K562 (cell line): ENCODE data around the gene SUFU. TPM values are rescaled to one million over a fixed set of nuclear protein-coding genes. Genes with fewer than 3 reads are reported as not detected.

Experiments
- ATAC-seq: fragments of 200-7000 bp; cut with Tn5 transposase; 3 replicates; pipeline ENCODE4 v1.9.1; 2020; ENCODE audit warnings: moderate library complexity
- BruUV-seq: library from RNA; stranded (reverse); fragments of 400-500 nt; replicated peaks from 2 replicates; lab custom pipeline; 2021; lab: Mats Ljungman, UMichigan
- CTCF ChIA-PET: fragments of 300-600 bp; formaldehyde crosslinking; extraction: SDS; loops from one replicate; lab custom pipeline; 2021; ENCODE audit warnings: low intra/inter-chr PET ratio; lab: Yijun Ruan, JAX
- POLR2A ChIA-PET: fragments of 300-600, 350-650 bp; sonication (Branson Sonifier 250); formaldehyde crosslinking; extraction: SDS; loops from one replicate; lab custom pipeline; 2021; ENCODE audit warnings: antibody characterized with exemption, inconsistent platforms; lab: Yijun Ruan, JAX
- DNase-seq, 4 experiments: peaks; one replicate each; pipeline versions ENCODE4 v3.0.0 to v3.0.0-alpha.2; 2011 to 2018; ENCODE audit warnings: low spot score in 3 of 4, mixed read lengths in 3 of 4; ENCODE audit errors: extremely low read depth in 1 of 4
- FAIRE-seq: peaks from 2 replicates; lab custom pipeline; 2011; peaks lifted over from hg19 to GRCh38; lab: Jason Lieb, UNC
- H2AFZ ChIP-seq: 2 replicates; pipeline ENCODE4 v1.6.0; 2011; ENCODE audit warnings: low read depth, low read length, control low read depth, inconsistent platforms
- H3K27ac ChIP-seq: fragments of 200-600 bp; 3 replicates; pipeline ENCODE4 v1.8.0; 2011; ENCODE audit warnings: low read depth, mild to moderate bottlenecking, control low read depth, inconsistent platforms, low read length, moderate library complexity, mixed read lengths; ENCODE audit errors: extremely low read depth
- H3K27me3 ChIP-seq, 2 experiments: fragments of 300-600 bp in 1 of 2; 2 replicates in 1 of 2; 3 replicates in 1 of 2; pipeline versions ENCODE4 v1.6.0 to v1.8.0; 2011; ENCODE audit warnings: inconsistent platforms in 2 of 2, low read length in 2 of 2, mild to moderate bottlenecking in 1 of 2, mixed read lengths in 1 of 2, moderate library complexity in 1 of 2; ENCODE audit not compliant: control insufficient read depth in 2 of 2, insufficient read depth in 2 of 2
- H3K36me3 ChIP-seq: fragments of 300-600 bp; 3 replicates; pipeline ENCODE4 v1.8.0; 2011; ENCODE audit warnings: mild to moderate bottlenecking, low read length, inconsistent platforms; ENCODE audit not compliant: control insufficient read depth, insufficient read depth
- H3K4me1 ChIP-seq, 2 experiments: fragments of 200-600 bp in 1 of 2; replicated peaks in 1 of 2; 2 replicates in 1 of 2; 3 replicates in 1 of 2; pipeline versions ENCODE4 v1.5.1 to v1.8.0; 2011; ENCODE audit warnings: inconsistent platforms in 2 of 2, low read length in 2 of 2, mild to moderate bottlenecking in 1 of 2, mixed read lengths in 1 of 2, moderate library complexity in 1 of 2; ENCODE audit not compliant: control insufficient read depth in 2 of 2, insufficient read depth in 2 of 2
- H3K4me2 ChIP-seq: 2 replicates; pipeline ENCODE4 v1.6.1; 2011; ENCODE audit warnings: low read length, control low read depth, inconsistent platforms, mixed read lengths; ENCODE audit not compliant: insufficient read depth
- H3K4me3 ChIP-seq: fragments of 200-600 bp; sonication (generic), shearing (Covaris generic); 2 replicates; pipeline ENCODE4 v1.5.1; 2016; ENCODE audit warnings: control low read depth, inconsistent platforms
- H3K79me2 ChIP-seq: fragments of 200-600 bp; 3 replicates; pipeline ENCODE4 v1.8.0; 2011; ENCODE audit warnings: low read length, inconsistent platforms; ENCODE audit not compliant: control insufficient read depth, insufficient read depth
- H3K9ac ChIP-seq, 2 experiments: 2 replicates each; pipeline versions ENCODE4 v1.6.0 to v1.6.1; 2011; ENCODE audit warnings: low read depth in 2 of 2, low read length in 2 of 2, control low read depth in 1 of 2, inconsistent platforms in 1 of 2, mild to moderate bottlenecking in 1 of 2, mixed read lengths in 1 of 2; ENCODE audit not compliant: insufficient read depth in 1 of 2
- H3K9me1 ChIP-seq: one replicate; pipeline ENCODE4 v1.6.0; 2011; ENCODE audit warnings: inconsistent platforms, mild to moderate bottlenecking, low read length, moderate library complexity; ENCODE audit not compliant: control insufficient read depth, insufficient read depth
- H3K9me3 ChIP-seq: replicated peaks from 2 replicates; pipeline ENCODE4 v1.5.1; 2011; ENCODE audit warnings: low read depth, low read length, inconsistent platforms; ENCODE audit not compliant: control insufficient read depth, insufficient read depth
- H4K20me1 ChIP-seq: replicated peaks from 2 replicates; pipeline ENCODE4 v1.6.1; 2011; ENCODE audit warnings: low read length, inconsistent platforms, mixed read lengths; ENCODE audit not compliant: control insufficient read depth, insufficient read depth
- CREB3 ChIP-seq: fragments of 450-650 bp; conservative IDR thresholded peaks from 2 replicates; pipeline ENCODE4 v1.6.1; 2016; ENCODE audit warnings: missing genetic modification characterization, low read depth, mild to moderate bottlenecking, missing compliant biosample characterization, moderate library complexity
- RAD21 ChIP-seq, 2 experiments: fragments of 250-450 bp in 1 of 2; fragments of 450-650 bp in 1 of 2; sonication (Bioruptor Pico) in 1 of 2; formaldehyde crosslinking in 1 of 2; IDR thresholded peaks in 1 of 2; conservative IDR thresholded peaks in 1 of 2; 2 replicates each; pipeline versions ENCODE4 v1.4.0 to v1.8.0; 2020 to 2022; ENCODE audit warnings: mild to moderate bottlenecking in 2 of 2, moderate library complexity in 1 of 2
- REST ChIP-seq, 2 experiments: fragments of 450-650 bp; formaldehyde crosslinking in 1 of 2; IDR thresholded peaks; 2 replicates each; pipeline versions ENCODE4 v1.4.0 to v1.6.1; 2014 to 2020; ENCODE audit warnings: mild to moderate bottlenecking in 2 of 2, borderline replicate concordance in 1 of 2, low read depth in 1 of 2
- SMAD2 ChIP-seq: fragments of 150-350 bp; IDR thresholded peaks from 2 replicates; pipeline ENCODE4 v1.6.1; 2014; ENCODE audit warnings: low read depth, mild to moderate bottlenecking, low read length
- SRSF9 ChIP-seq: fragments of 200-400 bp; formaldehyde crosslinking; IDR thresholded peaks from 2 replicates; pipeline ENCODE4 v1.6.1; 2017; ENCODE audit warnings: low read depth, low read length, borderline replicate concordance
- WGBS: fragments of 100-300 bp; shearing (Covaris generic); methylation state at CpG from one replicate; pipeline ENCODE4 v1.1.6; 2016; ENCODE audit warnings: low coverage, mixed read lengths; ENCODE audit not compliant: insufficient coverage; ENCODE audit errors: missing lambda C conversion rate; 5-methylcytosine and 5-hydroxymethylcytosine counted together
- in situ Hi-C: fragments of 300-500 bp; cut with MboI; formaldehyde crosslinking; loops from 4 replicates; pipeline ENCODE4 v1.15.0; 2018; ENCODE audit warnings: inconsistent platforms, mixed read lengths
- intact Hi-C: fragments of 100-400 bp; cut with micrococcal nuclease; formaldehyde crosslinking; loops from 2 replicates; pipeline ENCODE4 v1.14.2; 2022
- polyA plus RNA-seq, 8 experiments: library from polyadenylated mRNA; depleted of rRNA in 4 of 8; stranded (reverse) in 5 of 8; unstranded in 3 of 8; fragments of >200 nt; fragmentation: Nextera tagmentation in 2 of 8; fragmentation: Illumina TruSeq in 1 of 8; extraction: Ambion mirVana in 2 of 8; extraction: Trizol in 1 of 8; gene quantifications; 2 replicates each; pipeline versions ENCODE4 v1.2.1 to v1.2.3, GENCODE V29; 2011 to 2014; ENCODE audit warnings: inconsistent platforms in 1 of 8, missing spikeins in 1 of 8
- total RNA-seq, 7 experiments: library from RNA; depleted of rRNA in 6 of 7; stranded (reverse); fragments of >200 nt in 6 of 7; fragmentation: Illumina TruSeq in 2 of 7; extraction: Trizol in 2 of 7; gene quantifications; 2 replicates each; pipeline versions ENCODE4 v1.2.1 to v1.2.3, GENCODE V29; 2011 to 2021; ENCODE audit warnings: low replicate concordance in 1 of 7

SUFU gene
- total and polyA plus RNA-seq, 9 of the 15 experiments (the other 6 are each of a cell fraction or from before 2014, with no cell fraction given): 0.59 to 6.3 (median 0.82) TPM

- DNase-seq (no peak), FAIRE-seq (no peak), ATAC-seq (no peak)
- Histone ChIP-seq H3K9me3 (no peaks in the 10 kb centered on the region), H3K9ac (no peak overlapping the region), H3K27ac (no peak overlapping the region), H4K20me1 (0 out of 2 replicates have a peak, but pooled peaks cover 3% of the 10 kb centered on the region), H2AFZ (no peak overlapping the region), H3K4me2 (no peak overlapping the region), H3K4me3 (no peak overlapping the region), H3K9me1 (no peaks in the 10 kb centered on the region), H3K36me3 (peaks cover 17% of the 10 kb centered on the region; the same call in 2 of the 3 replicates), H3K4me1 (peaks cover 2 to 6% of the 10 kb centered on the region in 2 experiments; a peak in 4 of 5 replicates), H3K27me3 (no peaks in the 10 kb centered on the region), H3K79me2 (peaks cover 86% of the 10 kb centered on the region)
- TF ChIP-seq RAD21 (CRISPR knock-in tag; conservative IDR thresholded peaks at IDR 0.05 in 1 of 2, IDR thresholded peaks at IDR 0.05 in 1 of 2) (no peak), CREB3 (no peak)
- intact Hi-C loops (no loop called here), in situ Hi-C loops (no loop called here)
- 50% methylated on average over 1 of the region's 1 CpG for WGBS
- ChIA-PET CTCF (no interaction called here), POLR2A (interaction anchor here (0.7 kb wide), 1 partner anchor 19 kb away, joined by 3 read pairs; no protein-coding TSS in a partner anchor)
- BruUV-seq: no TSS peak
Measured at GRCh38 chr10:102497545-102497944, 6.2 kb upstream of the SUFU start.

- DNase-seq (no peak), FAIRE-seq (no peak), ATAC-seq (no peak)
- Histone ChIP-seq H3K9ac (no peak overlapping the region; a peak in 1 of 4 replicates), H3K36me3 (peaks cover 10% of the 10 kb centered on the region; the same call in 2 of the 3 replicates), H3K4me1 (peaks cover 2 to 9% of the 10 kb centered on the region in 2 experiments; a peak in 4 of 5 replicates), H3K79me2 (peaks cover 74% of the 10 kb centered on the region), H3K9me3 (no peaks in the 10 kb centered on the region), H3K27ac (no peak overlapping the region), H3K4me3 (no peak overlapping the region), H2AFZ (no peak overlapping the region), H3K9me1 (no peaks in the 10 kb centered on the region), H3K27me3 (no peaks in the 10 kb centered on the region), H3K4me2 (no peak overlapping the region), H4K20me1 (no peaks in the 10 kb centered on the region)
- ChIA-PET CTCF (no interaction called here), POLR2A (interaction anchor here (0.6 kb wide), 1 partner anchor 66 kb away, joined by 3 read pairs; no protein-coding TSS in a partner anchor)
- BruUV-seq: no TSS peak
- WGBS: 81% methylated on average over 3 of the region's 3 CpGs
- in situ Hi-C loops (no loop called here), intact Hi-C loops (no loop called here)
- TF ChIP-seq SRSF9 (no peak), SMAD2 (no peak), REST (IDR thresholded peaks at IDR 0.05; ENCODE audit: borderline replicate concordance) (no peak), REST (CRISPR knock-in tag; IDR thresholded peaks at IDR 0.05; ENCODE audit: low read depth) (no peak)
Measured at GRCh38 chr10:102499356-102499755, 4.4 kb upstream of the SUFU start.
